Uterus (tissue), 2 donors: ENCODE measurements around the gene PPP1R16B.

ENCODE experiments used
- CTCF ChIP-seq, 4 experiments: fragments of 200-600 bp in 2 of 4; fragments of 450-650 bp in 2 of 4; sonication (generic) in 2 of 4; IDR thresholded peaks; one replicate each; pipeline ENCODE4 v1.5.1; 2016 to 2019; ENCODE audit warnings: antibody characterized with exemption in 4 of 4, mild to moderate bottlenecking in 2 of 4, moderate library complexity in 1 of 4
- POLR2A ChIP-seq, 2 donors: fragments of 450-650 bp; IDR thresholded peaks; one replicate each; pipeline ENCODE4 v1.6.1; 2016; ENCODE audit warnings: antibody characterized with exemption in 2 of 2, mild to moderate bottlenecking in 1 of 2, moderate library complexity in 1 of 2

- no peak for TF ChIP-seq CTCF (IDR thresholded peaks at IDR 0.05)
- TF ChIP-seq POLR2A (IDR thresholded peaks at IDR 0.05), result no peak
Observed at GRCh38 chr20:38893056-38893564, 87.6 kb downstream of the PPP1R16B start.
